HS-27A (cell line): ENCODE measurements around the gene FMN1.

Source experiments
- DNase-seq: peaks from one replicate; pipeline ENCODE4 v3.0.0-alpha.2; 2012; ENCODE audit warnings: low read depth, missing footprints

The FMN1 gene

DNA sequence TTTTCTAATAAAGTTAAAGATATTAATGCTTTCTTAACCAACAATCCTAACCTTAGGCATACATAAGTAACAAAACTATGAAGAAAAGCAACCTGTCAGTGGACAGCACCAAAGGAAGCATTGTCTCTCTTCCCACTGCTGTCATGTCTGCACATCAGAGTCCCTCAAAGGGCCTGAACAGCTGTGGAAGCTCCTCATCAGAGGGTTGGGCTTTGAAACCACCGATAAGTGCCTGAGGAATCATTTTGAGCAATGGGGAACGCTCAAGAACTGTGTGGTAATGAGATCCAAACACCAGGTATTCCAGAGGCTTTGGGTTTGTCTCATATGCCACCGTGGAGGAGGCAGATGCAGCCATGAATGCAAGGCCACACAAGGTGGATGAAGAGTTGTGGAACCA lies 182.5 kb downstream of the FMN1 start:
- DNase-seq: no peak

DNA sequence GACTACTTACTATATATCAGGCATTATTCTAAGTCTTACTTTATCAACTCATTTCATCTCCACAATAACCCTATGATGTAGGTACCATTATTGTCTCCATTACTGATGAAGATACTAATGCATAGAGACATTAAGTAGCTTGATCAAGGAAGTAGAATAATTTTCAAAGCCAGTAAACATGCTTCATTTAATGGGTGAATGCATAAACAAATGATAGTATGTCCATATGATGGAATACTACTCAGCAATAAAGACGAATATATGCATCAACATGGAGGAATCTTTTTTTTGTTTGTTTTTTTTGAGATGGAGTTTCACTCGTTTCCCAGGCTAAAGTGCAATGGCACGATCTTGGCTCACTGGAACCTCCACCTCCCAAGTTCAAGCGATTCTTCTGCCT lies 184.9 kb downstream of the FMN1 start:
- DNase-seq: no peak

DNA sequence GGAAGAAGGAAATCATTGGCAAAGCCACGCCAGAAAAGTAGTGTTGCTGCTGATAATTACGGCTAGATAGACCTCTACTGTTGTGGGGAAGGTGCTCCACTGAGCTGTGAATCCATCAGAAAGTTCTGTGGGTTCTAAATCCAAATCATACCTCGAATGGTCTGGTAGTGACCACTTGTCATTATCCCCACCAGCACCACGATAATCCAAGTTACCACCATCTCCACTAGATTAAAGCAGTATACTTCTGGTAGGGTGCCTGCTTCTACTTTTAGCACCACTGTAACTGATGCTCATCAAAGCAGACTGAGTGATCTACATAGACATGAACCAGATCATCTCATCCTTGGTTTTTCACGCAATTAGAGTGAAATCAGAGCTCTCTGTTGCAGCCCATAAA lies 185.5 kb downstream of the FMN1 start:
- no peak for DNase-seq

DNA sequence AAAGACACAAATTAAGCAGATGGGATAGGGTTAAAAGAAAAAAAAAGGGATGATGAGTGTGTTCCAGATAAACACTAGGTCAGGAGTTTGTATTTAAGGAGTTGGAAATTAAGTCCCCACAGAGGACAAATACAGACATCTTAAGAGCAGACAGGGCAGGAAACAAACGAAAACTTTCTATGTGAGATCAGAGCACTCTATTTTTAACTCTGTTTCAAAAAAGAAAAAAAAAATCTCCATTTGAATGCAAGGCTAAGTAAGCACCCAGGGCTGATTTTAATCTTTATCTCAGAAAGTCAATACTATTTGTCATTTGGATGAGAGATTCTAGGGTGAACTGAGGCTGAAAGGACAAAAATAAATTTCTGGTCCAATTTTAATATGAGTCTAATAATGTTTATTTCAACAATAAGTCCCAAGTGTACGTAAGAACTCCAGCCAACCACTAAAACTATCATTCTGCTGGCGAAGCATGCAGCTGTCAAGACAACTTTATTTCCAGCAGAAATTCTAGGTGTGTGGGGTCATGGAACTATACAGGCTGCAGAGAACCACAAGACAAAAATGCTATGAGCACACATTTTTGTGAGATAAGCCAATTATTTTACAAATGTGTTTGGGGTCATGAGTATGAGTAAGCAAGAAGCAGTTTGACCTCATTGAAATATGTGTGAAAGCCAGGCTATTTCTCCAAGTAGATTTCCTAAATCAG lies 186.1 kb downstream of the FMN1 start:
- DNase-seq: peak; percentile 78

DNA sequence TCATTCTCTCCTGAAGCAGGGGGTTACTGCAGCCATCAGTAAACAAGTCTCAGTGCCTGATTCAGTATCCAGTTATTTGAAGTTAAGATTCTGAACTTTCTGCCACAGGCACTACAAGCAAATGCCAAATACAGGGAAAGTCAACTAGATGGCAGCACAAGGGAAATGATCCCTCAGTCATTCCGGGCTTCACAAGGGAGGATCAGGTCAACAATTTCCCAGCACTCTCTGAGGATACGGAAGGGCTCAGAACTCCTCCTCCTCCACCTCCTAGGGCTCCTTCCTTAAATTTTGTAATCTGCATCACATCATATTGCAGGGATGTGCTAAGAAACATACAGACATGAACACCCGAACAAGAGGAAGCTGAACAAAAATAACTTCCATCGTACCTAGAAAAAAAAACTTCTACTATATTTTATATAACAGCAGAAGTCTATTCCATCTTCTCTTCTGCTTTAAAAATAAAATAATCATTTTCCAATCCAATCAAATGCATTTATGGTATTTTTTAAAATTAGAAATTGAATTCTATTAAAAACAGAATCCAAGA lies 187.1 kb downstream of the FMN1 start:
- DNase-seq: no peak

DNA sequence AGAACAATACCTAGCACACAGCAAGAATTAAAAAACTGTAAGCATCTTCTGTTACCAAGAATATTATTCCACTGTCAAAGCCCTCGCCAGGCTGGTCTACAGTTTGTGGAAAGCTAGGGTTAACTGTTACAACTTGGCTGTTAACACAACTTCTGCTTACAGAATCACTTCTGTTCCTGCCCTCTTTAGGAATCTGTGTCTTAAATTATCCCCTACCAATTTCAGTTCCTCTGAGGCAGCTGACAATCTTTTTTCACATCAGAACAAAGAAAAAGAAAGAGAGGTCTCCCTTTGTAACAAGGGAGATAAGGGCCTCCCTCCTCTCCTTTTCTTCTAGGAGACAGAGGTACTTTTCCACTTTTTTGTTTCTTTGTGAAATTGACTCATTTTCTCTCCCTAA lies 188.9 kb downstream of the FMN1 start:
- no peak for DNase-seq

DNA sequence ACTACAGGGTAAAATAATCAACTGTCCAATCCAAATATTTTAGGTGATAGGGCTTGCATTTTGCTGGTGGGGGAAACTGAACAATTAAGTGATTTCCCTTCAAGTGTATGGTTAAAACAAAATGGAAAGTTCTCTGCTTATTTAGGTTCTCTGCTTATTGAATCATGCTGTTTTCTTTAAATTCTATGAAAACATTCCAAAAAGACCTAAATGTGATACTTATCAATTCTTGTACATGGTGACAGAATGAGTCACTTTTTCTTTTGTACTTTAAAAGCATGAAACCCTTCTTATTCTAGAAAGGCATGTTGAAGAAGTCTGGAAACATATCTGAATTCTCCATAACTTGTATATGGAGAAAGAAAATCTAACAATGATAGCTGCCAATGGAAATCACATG lies 192.6 kb downstream of the FMN1 start:
- no peak for DNase-seq

DNA sequence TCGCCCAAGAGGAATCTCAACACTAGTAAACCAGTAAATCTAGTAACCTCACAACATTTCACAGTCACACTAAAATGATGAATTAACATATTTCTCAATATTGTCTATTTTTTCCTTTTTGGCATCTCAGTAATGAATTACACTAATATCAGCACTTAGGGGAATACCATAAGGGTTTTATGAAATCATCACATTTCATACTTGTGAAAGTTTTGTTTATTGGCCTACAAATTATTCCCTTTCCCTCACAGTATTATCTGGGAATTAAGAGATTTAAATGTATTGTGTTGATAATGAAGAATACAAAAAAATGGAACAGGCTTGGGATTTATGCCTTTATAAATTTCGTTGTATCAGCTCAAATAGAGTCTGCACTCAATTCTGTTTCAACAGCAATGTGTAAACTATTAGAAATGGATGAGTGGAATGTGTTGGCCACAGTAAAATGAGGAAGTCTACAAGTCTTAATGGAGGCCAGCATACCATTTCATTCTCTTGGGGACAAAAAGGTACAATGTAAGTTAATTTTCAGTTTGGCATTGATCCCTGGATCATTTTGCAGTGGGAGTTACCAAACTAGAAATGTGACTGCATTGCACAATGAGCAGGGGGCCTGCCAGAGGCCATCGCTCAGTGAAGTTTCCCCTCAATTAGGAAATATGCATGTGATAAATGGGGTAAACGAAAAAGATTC lies 195.4 kb downstream of the FMN1 start:
- no peak for DNase-seq

DNA sequence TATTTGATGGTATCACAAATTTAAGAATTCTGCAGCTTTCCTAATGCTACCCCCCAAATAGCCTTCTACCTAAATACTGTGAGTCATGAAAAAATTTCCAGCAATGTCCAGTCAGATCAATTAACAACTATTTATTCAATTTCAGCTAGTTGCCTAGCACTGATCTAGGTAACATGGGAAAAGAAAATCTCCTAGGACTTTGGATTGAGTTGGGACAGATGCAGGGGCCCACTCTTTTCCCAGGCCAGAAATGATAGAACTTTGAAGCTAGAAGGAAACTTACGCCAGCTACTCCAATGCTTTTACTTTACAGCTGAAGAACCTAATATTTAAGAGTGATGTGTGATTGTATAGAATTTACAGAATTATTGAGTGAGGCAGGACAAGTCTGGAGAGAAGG lies 196.3 kb downstream of the FMN1 start:
- DNase-seq: no peak

DNA sequence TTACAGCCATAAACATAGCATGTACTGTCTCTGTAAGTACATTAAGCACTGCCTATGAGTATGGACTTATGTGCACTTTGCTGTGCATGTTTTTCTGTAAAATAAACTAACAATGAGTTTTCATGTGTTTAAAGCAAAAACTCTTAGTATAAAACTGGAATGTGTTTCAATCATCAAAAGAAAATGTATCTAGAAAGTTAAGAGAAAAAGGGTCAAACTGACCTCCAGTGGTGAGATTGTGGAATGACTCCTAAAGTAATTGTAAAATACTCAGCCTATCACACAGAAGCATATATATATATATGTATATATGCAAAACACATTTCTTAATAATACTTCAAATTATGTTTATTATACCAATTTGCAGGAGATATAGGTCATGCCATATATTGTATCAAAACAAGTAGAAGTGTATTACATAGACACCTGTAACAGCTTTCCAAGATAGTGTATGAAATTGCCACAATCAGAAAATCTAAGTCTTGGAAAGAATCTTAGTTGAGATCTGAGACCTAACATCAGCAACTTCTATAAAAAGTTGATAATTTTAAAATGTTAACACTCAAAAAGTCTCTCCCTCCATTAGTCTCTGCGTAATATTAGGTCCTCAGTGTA lies 199.6 kb downstream of the FMN1 start:
- DNase-seq: no peak

DNA sequence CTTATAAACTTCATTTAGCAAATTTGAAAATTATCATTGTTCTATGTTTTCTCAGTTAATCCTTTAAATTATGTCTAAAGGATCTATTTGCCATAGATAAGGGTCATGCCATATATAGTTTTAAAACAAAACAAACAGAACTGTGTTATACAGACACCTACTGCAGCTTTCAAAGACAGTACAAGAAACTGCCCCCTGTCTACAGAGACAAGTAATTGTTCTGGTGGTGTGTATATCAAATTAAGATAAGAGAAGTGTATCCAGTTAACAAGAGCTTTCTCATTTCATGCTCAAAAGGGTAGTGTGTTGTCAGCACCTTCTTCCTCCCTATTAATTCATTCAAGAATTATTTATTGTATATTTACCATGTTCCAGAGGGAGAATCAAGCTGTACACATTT lies 201.2 kb downstream of the FMN1 start:
- DNase-seq: no peak

DNA sequence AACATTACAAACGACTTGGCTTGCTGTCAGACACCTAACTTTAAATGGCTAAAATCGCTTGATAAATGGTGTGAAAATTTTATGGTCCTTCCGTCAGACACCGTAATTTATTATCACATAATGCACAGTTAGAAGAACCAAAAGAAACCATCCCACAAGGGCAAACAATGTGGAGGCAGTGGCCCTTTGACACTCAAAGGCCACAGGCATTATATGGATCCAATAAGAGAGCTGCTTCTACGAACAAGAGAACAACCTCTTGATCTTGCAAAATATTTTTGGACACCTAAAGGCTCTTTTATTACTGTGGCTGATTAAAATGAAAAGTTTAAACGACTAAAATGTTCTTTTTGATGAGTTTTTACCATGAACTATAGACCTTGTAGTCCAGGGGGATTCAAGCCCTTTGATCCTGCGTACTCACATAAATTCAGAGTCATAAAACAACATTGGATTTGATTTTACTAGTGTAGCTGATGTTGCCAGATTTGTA lies 202.8 kb downstream of the FMN1 start:
- no peak for DNase-seq

DNA sequence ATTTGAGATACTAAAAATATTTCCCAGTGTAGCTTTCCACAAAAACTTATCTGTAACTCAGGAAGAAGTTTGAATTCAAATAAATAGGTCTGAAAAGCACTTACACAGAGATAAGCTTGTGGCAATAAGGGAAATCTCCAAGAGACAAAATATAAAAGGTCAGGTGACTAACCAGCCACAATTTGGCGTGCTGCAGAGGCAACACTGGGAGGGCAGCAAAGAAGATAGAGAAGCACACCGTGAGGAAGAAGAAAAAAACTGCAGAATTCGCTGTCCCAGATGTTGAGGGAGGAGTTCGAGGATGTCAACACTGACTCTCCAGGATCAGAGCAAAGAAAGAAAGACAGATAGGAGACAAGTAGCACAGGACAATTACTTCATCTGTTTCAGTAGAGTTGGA lies 204.4 kb downstream of the FMN1 start:
- DNase-seq: no peak

DNA sequence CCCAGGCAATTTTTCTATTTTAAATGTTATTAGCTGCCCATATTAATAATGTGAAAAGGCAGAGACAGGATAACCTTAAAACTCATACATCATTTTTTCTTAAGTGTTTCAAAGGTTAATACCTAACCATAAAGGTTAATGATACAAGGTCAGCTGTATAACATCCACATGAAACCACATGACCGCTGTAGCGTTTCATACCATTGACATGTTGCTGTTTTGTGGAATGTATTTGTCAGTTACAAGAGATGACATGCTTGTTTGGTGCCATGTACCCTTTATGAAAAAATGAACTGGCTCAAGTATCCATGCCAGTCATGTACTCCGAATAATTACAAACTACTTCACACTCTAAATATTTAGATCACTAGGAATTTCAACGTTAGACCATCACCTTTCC lies 207.4 kb downstream of the FMN1 start:
- DNase-seq: no peak

DNA sequence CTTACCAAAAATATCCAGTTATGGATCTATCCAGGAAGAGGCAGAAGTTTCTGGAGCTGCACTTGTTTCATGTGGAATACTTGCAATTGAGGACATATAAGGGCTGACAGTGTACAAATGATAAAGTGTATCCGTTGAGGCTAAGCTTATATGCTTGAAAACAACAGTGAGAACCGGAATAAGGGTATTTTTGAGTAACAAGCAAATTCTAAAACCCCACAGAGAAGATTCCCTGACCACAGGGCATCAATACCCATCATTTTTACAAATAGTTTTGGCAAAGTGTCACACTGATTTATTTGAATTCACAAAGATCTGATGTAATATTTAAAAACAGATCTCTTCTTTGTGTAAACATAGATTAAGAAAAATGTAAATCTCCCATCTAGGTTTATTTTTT lies 208.4 kb downstream of the FMN1 start:
- no peak for DNase-seq

DNA sequence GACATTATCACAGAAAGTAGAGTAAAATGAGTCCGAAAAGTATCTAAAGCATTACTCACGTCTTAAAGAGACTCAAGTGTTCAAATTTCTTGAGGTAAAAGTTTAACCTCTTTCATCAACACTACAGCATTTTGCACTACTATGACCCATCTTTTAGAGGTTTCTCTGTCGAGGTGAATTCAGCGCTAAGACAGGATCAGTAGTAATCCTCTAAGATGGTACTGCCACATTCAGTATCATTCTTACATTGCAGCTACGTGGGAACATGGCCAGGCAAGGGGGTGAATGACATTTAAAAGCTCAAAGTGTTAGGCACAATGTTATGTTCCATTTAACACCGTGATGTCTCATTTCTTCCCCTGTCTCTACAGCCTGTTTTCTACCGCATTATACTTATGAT lies 210.8 kb downstream of the FMN1 start:
- no peak for DNase-seq

DNA sequence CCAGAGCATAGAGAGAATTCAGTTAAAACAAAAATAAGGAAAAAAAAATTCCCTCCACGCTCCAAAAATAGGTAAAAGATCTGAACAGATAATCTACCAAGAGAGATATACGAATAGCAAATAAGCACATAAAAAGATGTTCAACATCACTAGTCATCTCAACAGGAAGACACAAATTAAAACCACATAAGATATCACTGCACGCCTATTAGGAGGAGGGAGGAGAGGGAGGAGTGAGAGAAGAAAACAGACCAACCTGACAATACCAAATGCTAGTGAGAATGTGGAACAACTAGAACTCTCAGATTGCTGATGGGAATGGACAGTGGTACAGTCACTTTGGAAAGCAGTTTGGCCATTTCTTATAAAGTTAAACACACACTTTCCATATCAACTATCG lies 212.5 kb downstream of the FMN1 start:
- DNase-seq: no peak

DNA sequence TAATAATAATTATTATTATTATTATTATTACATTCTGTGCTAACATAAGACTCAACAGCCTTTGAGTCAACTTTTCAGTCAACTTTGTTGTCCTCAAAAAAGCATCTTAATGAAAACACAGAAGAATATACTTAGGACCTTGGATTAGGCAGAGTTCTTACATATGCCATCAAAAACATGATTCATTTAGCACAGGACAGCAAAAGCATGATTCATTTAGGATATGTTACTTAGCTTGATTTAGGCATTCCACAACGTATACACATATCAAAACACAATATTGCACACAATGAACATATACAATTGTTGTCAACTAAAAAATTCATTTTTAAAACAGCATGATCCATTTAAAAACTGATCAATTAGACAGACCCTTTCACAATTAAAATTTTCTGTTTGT lies 213.0 kb downstream of the FMN1 start:
- no peak for DNase-seq

DNA sequence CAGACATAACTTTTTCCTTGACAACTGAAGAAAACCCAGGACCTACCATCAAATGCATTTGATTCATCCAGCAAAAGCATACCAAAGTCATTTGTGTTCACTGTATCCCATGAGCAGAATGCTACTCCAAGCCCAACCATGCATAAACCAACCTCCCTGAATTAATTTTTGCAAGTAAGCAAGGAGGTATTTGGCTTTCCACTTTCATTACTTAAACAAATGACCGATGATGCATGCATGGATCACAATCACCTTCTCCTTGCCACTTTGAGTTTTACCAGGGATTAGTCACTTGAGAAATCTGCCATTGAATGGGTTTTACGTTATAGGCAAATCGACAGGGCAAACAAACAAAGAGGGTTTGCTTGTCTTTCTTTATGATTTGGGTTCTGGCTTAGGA lies 214.8 kb downstream of the FMN1 start:
- DNase-seq: peak; percentile 59

DNA sequence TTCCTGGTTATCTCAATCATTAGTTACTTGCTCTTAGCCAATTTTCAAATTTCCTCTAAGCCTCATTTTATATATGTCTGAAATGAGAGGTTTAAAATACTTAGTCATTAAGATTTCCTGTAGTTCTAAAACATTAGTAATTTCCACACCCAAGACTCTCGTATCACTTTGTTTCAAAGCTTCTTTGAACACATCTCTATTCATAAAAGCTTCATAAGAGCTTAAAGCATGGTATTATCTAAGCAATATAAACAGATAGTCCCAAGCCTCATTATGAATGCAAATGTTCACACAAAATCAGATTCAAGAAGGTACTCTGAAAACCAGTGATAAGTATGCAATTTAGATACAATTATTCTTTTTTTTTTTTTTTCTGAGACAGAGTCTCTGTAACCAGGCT lies 217.0 kb downstream of the FMN1 start:
- no peak for DNase-seq

DNA sequence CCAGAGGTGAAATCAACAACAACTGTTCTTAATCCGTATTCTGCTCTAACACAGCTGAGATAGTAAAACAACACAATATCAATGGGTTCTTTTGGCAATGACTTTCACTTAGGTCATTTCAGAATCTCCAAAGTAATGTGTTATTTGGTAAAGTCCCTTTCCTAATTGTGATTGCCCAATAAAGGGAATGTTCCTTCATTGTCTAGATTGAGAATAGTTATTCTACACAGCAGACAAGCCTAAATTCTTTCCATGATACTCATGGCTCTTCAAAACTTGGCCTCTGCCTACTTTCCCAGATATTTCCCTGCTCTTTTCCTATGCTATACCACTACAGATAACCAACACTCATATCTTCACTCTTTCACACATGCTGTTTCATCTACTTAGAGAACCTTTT lies 219.8 kb downstream of the FMN1 start:
- DNase-seq: no peak

DNA sequence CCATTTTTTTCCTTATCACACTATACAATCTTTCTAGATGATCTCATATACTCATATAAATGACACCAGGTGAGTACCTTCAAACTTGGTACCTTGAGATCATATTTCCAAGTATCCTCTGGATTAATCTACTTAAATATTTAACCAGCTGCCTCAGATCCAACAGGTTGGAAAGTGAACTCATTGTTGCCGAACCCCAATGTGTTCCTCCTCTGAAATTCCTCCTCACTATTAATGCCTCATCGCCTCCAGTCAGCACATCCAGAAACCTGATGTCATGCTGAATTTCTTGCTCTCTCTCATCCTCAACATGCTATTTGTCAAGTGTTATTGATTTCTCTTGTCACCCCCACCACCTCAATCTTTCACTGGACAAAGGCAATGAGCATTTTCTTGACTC lies 221.8 kb downstream of the FMN1 start:
- no peak for DNase-seq

DNA sequence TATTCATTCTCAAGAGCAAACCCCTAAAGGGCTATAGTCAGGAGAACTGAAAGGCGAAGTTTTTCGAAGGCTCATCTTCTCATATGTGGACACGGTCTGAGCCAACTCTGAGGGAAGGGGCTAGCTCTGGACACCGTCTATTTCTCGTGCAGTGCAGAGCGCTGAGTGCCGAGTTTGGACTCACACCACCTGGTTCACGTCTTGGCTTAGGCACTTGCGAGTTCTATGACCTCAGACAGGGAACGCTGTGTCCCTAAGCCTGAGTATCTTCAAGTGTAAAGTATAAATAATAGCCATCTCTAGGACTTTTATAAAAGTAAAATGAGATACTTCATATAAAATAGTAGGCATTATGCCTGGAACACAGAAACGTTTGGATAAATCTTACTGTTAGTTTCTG lies 223.7 kb downstream of the FMN1 start:
- DNase-seq: no peak
